GM10248 (cell line): ENCODE data around the gene AGFG2.
"Not testable (repeated sequence)": the region's sequence is repeated elsewhere in the genome, so short reads cannot be mapped to it uniquely, and the experiment has no call there.

ENCODE experiments used
- CTCF ChIA-PET: fragments of 300-600 bp; sonication (Branson Sonifier 250); formaldehyde crosslinking; extraction: SDS; loops from one replicate; lab custom pipeline; 2021; ENCODE audit warnings: antibody characterized with exemption; lab: Yijun Ruan, JAX
- POLR2A ChIA-PET: fragments of 350-650 bp; sonication (Branson Sonifier 250); formaldehyde crosslinking; extraction: SDS; loops from one replicate; lab custom pipeline; 2020; ENCODE audit warnings: antibody characterized with exemption; lab: Yijun Ruan, JAX
- DNase-seq: peaks from one replicate; pipeline ENCODE4 v3.0.0; 2012; ENCODE audit errors: extremely low spot score
- CTCF ChIP-seq: IDR thresholded peaks from 2 replicates; pipeline ENCODE4 v1.5.1; 2012; ENCODE audit warnings: mild to moderate bottlenecking, low read depth; ENCODE audit errors: extremely low read depth, missing control alignments, control extremely low read depth

Gene AGFG2

GRCh38 chr7:100520138-100520537 lies 18.9 kb upstream of the AGFG2 start:
- CTCF ChIA-PET: interaction anchor here (1.0 to 6.6 kb wide), 7 partner anchors 22 to 69 kb away, joined by 3 to 26 read pairs (median 3); partner anchors contain the start of gene TSC22D4
- no peak for DNase-seq
- POLR2A ChIA-PET: no interaction called here
- no peak for TF ChIP-seq CTCF

- no peak for TF ChIP-seq CTCF
- POLR2A ChIA-PET: interaction anchor here (0.7 kb wide), 1 partner anchor 349 kb away, joined by 3 read pairs; no protein-coding TSS in a partner anchor
- CTCF ChIA-PET: interaction anchor here (1.0 to 6.6 kb wide), 4 partner anchors 21 to 66 kb away, joined by 3 to 26 read pairs (median 3); no protein-coding TSS in a partner anchor
- DNase-seq: no peak
Measured at GRCh38 chr7:100521076-100521475, 17.9 kb upstream of the AGFG2 start.

GRCh38 chr7:100521909-100522593 lies 17.0 kb upstream of the AGFG2 start:
- ChIA-PET POLR2A (interaction anchor here (0.7 kb wide), 1 partner anchor 350 kb away, joined by 3 read pairs; no protein-coding TSS in a partner anchor), CTCF (interaction anchor here (1.1 to 6.6 kb wide), 3 partner anchors 38 to 67 kb away, joined by 3 to 26 read pairs (median 3); partner anchors contain the start of gene NYAP1)
- not testable (repeated sequence) for DNase-seq

- CTCF ChIA-PET, POLR2A ChIA-PET, DNase-seq: not testable (repeated sequence)
Measured at GRCh38 chr7:100523192-100523591, 15.8 kb upstream of the AGFG2 start.

- CTCF ChIA-PET: interaction anchor here (0.9 to 1.3 kb wide), 9 partner anchors 8 to 53 kb away, joined by 3 to 5 read pairs (median 3); no protein-coding TSS in a partner anchor
- DNase-seq, POLR2A ChIA-PET: not testable (repeated sequence)
Measured at GRCh38 chr7:100528108-100528866, 10.7 kb upstream of the AGFG2 start.

- POLR2A ChIA-PET: no interaction called here
- no peak for TF ChIP-seq CTCF
- CTCF ChIA-PET: interaction anchor here (0.7 to 1.9 kb wide), 4 partner anchors 13 to 62 kb away, joined by 3 to 5 read pairs (median 4); no protein-coding TSS in a partner anchor
- no peak for DNase-seq
Measured at GRCh38 chr7:100532165-100533022, 6.6 kb upstream of the AGFG2 start.

GRCh38 chr7:100535982-100536381 lies 3.0 kb upstream of the AGFG2 start:
- DNase-seq, POLR2A ChIA-PET: not testable (repeated sequence)
- CTCF ChIA-PET: interaction anchor here (1.0 to 1.3 kb wide), 2 partner anchors 8 to 43 kb away, joined by 3 read pairs; no protein-coding TSS in a partner anchor

- DNase-seq, POLR2A ChIA-PET: not testable (repeated sequence)
- CTCF ChIA-PET: interaction anchor here (1.0 to 1.8 kb wide), 3 partner anchors 9 to 44 kb away, joined by 3 to 6 read pairs (median 3); no protein-coding TSS in a partner anchor
Measured at GRCh38 chr7:100536695-100537094, 2.3 kb upstream of the AGFG2 start.

GRCh38 chr7:100538348-100538653 lies 702 bp upstream of the AGFG2 start:
- ChIA-PET CTCF (interaction anchor here (0.9 to 3.4 kb wide), 4 partner anchors 11 to 26 kb away, joined by 3 to 14 read pairs (median 6); no protein-coding TSS in a partner anchor), POLR2A (no interaction called here)
- DNase-seq: no peak
- no peak for TF ChIP-seq CTCF
